PC-9 (cell line): Measurements from ENCODE around the gene RFFL.

ENCODE experiments used
- CTCF ChIP-seq: fragments of 200-600 bp; sonication (generic); conservative IDR thresholded peaks from 2 replicates; pipeline ENCODE4 v1.6.1; 2017; ENCODE audit warnings: mixed run types, antibody characterized with exemption, mild to moderate bottlenecking, moderate library complexity
- EZH2 ChIP-seq: fragments of 200-600 bp; sonication (generic); IDR thresholded peaks from 2 replicates; pipeline ENCODE4 v1.8.0; 2017; ENCODE audit warnings: antibody characterized with exemption, low read depth

GRCh38 chr17:35057332-35057915 lies 6.1 kb downstream of the RFFL start:
- TF ChIP-seq CTCF (no peak), EZH2 (no peak)
